Activated CD4-positive, alpha-beta T cell treated with anti-CD3 and anti-CD28 coated beads, Interleukin-2, amount 10 ng/mL, durations not matched to agents 7 days and 5 days (primary cell): ENCODE data around the gene PRKAG2. TPM values are rescaled to one million over a fixed set of nuclear protein-coding genes. Genes with fewer than 3 reads are reported as not detected.
"Not testable (repeated sequence)": the region's sequence is repeated elsewhere in the genome, so short reads cannot be mapped to it uniquely, and the experiment has no call there.

Source experiments
- CTCF ChIA-PET: fragments of 350-600 bp; sonication (Branson Sonifier 250); formaldehyde crosslinking; loops from one replicate; lab custom pipeline; 2021; ENCODE audit warnings: antibody characterized with exemption; lab: Charles Lee
- POLR2A ChIA-PET: fragments of 350-600 bp; sonication (Branson Sonifier 250); formaldehyde crosslinking; loops from one replicate; lab custom pipeline; 2021; ENCODE audit warnings: antibody characterized with exemption; lab: Charles Lee
- DNase-seq: peaks from one replicate; pipeline ENCODE4 v3.0.0-alpha.2; 2020
- H3K27ac Mint-ChIP-seq: one replicate; pipeline ENCODE4 v1.8.0; 2021; ENCODE audit warnings: mild to moderate bottlenecking, moderate library complexity, mixed read lengths
- H3K27me3 Mint-ChIP-seq: one replicate; pipeline ENCODE4 v1.8.0; 2021; ENCODE audit warnings: mixed read lengths
- H3K36me3 Mint-ChIP-seq: one replicate; pipeline ENCODE4 v1.8.0; 2021; ENCODE audit warnings: low read depth, mixed read lengths
- H3K4me1 Mint-ChIP-seq: one replicate; pipeline ENCODE4 v1.8.0; 2021; ENCODE audit warnings: mixed read lengths
- H3K4me3 Mint-ChIP-seq: one replicate; pipeline ENCODE4 v1.8.0; 2021; ENCODE audit warnings: mild to moderate bottlenecking, moderate library complexity, mixed read lengths
- H3K9me3 Mint-ChIP-seq: one replicate; pipeline ENCODE4 v1.8.0; 2021; ENCODE audit warnings: mixed read lengths
- total RNA-seq, 2 experiments: library from RNA; stranded (reverse); gene quantifications; one replicate each; pipeline ENCODE4 v1.2.3, GENCODE V29; 2021

PRKAG2 gene
- total RNA-seq, 2 experiments from 2014 or later: 27.5 to 32.3 TPM

DNA sequence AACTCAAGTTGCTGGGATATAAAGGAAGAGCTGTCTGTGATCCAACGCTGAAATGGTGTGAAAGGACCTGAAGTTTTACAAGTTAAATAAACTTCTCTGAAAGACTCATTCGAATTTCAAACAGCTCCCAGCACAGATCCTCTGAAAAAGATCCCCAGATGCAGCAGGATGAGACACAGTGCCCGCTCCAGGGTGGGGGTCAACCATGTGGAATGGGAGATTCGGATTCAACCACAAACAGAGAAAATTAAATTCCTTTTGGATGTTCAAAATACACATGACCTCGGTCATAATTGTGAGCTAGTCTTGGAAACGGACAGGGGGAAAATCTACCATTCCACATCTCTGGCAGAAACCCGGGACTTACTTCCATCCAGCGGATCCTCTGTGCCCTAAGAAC, 119.6 kb downstream of the PRKAG2 start:
- no peak for DNase-seq
- Mint-ChIP-seq H3K9me3 (no peaks in the 10 kb centered on the region), H3K4me3 (no peak overlapping the region), H3K27me3 (no peaks in the 10 kb centered on the region), H3K4me1 (peaks cover 24% of the 10 kb centered on the region), H3K27ac (peak overlapping the region; percentile 9), H3K36me3 (no peaks in the 10 kb centered on the region)
- ChIA-PET CTCF (interaction anchor here (0.6 to 1.6 kb wide), 6 partner anchors 25 to 669 kb away, joined by 3 to 6 read pairs (median 4); no protein-coding TSS in a partner anchor), POLR2A (no interaction called here)

DNA sequence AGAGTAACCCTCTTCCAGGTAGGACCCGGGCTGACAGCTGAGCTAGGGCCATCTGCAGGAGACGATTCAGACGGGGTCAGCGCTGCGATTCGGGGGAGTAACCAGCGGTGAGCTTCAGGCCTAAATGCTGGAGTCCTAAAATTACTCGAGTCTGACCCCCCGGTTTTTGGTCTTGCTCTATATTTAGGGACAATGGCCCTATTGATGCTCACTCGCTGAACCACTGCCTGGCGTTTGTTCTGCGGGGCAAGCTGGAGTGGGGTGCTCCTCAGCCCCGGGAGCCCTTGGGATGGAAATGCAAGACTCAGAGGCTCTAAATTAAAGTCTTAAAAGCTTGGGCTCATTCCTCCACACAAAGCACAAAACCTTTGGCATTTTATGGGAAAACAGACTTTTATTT, 120.0 kb downstream of the PRKAG2 start:
- H3K36me3 Mint-ChIP-seq: no peaks in the 10 kb centered on the region
- H3K27ac Mint-ChIP-seq: peak overlapping the region; percentile 21
- H3K4me1 Mint-ChIP-seq: peaks cover 24% of the 10 kb centered on the region
- no peaks in the 10 kb centered on the region for H3K27me3 Mint-ChIP-seq
- no peak for DNase-seq
- ChIA-PET CTCF (interaction anchor here (0.6 to 1.6 kb wide), 7 partner anchors 26 to 670 kb away, joined by 3 to 6 read pairs (median 4); no protein-coding TSS in a partner anchor), POLR2A (no interaction called here)
- H3K9me3 Mint-ChIP-seq: no peaks in the 10 kb centered on the region
- H3K4me3 Mint-ChIP-seq: no peak overlapping the region

DNA sequence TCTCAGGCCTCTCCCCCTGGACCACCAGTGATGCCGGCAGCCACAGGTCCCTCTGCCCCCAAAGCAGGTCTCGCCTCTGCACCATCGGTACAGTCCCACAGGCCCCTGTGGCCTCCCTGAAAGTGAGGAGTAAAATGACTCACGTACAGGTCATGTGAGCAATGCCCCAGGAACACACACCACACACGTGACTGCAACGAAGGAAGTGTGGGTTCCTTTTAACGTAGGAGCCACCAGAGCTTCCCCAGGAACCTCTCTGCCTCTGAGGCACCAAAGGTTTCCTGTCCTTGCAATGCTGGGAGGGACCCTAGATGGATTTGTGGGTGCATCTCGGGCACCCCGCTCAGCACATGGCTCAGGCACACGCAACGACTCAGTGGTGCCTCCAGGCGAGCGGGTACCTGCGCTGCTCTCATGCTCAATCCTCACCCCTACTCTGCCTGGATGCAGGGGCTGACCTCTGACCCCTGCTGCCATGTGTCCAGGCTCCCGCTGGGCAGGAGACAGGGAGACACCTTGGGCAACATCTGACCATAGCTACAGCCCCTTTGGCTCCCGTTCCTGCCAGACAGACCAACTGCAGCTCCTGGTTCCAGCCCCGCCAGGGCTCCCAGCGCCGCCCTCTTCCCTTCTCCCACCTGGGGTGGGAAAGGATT, 120.7 kb downstream of the PRKAG2 start:
- H3K9me3 Mint-ChIP-seq: no peaks in the 10 kb centered on the region
- ChIA-PET POLR2A (no interaction called here), CTCF (interaction anchor here (0.6 to 1.6 kb wide), 7 partner anchors 10 to 251 kb away, joined by 3 to 6 read pairs (median 4); partner anchors contain the start of gene RHEB)
- H3K36me3 Mint-ChIP-seq: no peaks in the 10 kb centered on the region
- no peaks in the 10 kb centered on the region for H3K27me3 Mint-ChIP-seq
- peak; percentile 72 for DNase-seq
- peak overlapping the region; percentile 92 for H3K27ac Mint-ChIP-seq
- H3K4me3 Mint-ChIP-seq: peak overlapping the region; percentile 47
- H3K4me1 Mint-ChIP-seq: peaks cover 24% of the 10 kb centered on the region

DNA sequence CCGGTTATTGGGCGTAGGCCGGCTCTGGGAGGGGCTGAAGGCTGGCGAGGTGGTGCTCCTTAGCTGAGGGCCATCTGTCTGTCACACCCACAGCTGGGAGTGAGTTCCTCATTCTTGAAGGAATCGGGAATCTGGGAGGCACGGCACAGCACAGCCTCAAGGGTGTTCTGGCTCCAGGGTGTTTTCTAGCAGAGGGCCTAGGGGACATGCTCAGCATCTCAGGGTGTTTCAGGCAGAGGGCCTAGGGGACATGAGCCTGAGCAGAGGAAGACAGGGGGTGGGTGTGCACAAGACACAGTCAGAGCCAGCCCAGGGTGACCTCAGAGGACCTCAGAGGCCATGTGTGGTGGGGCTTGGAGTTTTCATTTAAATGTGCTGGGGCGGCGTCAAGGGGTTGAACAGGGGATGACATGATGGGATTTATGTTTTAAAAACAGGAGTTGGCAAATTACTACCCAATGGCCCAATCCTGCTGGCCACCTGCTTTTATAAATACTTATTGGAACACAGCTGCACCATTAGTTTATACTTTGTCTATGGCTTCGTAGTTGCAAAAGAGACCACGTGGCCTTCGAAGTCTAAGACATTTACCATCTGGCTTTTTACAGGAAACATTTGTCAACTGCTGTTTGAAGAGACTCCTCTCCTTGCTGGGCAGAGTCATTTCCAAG, 121.6 kb downstream of the PRKAG2 start:
- Mint-ChIP-seq H3K27ac (peak overlapping the region; percentile 92), H3K36me3 (no peaks in the 10 kb centered on the region), H3K9me3 (no peaks in the 10 kb centered on the region), H3K27me3 (no peaks in the 10 kb centered on the region), H3K4me3 (no peak overlapping the region), H3K4me1 (peaks cover 24% of the 10 kb centered on the region)
- no peak for DNase-seq
- ChIA-PET POLR2A (no interaction called here), CTCF (interaction anchor here (1.0 kb wide), 1 partner anchor 10 kb away, joined by 4 read pairs; no protein-coding TSS in a partner anchor)

DNA sequence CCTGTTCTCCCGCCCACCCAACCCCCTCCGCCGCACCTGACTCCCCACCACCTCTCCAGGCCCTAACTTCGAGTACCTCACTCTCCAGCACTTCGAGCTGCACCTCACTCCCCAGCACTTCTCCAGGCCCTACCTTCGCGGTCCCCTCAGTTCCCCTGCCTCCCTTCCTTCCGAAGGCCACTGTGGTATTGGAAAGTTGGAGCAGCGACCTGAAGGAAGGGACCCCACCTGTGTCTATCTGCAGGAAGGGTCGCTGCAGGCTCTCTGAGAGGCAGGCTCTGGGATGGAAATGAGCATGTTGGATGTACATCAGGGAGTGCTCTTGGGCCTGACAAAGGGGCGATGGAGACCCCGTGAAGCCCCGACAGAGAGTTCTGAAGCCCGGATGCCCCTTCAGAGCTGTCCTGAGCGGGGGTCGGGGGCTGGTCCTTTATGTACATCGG, 122.2 kb downstream of the PRKAG2 start:
- Mint-ChIP-seq H3K27ac (no peak overlapping the region), H3K27me3 (no peaks in the 10 kb centered on the region), H3K4me1 (peaks cover 24% of the 10 kb centered on the region), H3K4me3 (no peak overlapping the region), H3K9me3 (no peaks in the 10 kb centered on the region), H3K36me3 (no peaks in the 10 kb centered on the region)
- no peak for DNase-seq
- CTCF ChIA-PET: interaction anchor here (1.0 kb wide), 1 partner anchor 10 kb away, joined by 4 read pairs; no protein-coding TSS in a partner anchor
- POLR2A ChIA-PET: no interaction called here

DNA sequence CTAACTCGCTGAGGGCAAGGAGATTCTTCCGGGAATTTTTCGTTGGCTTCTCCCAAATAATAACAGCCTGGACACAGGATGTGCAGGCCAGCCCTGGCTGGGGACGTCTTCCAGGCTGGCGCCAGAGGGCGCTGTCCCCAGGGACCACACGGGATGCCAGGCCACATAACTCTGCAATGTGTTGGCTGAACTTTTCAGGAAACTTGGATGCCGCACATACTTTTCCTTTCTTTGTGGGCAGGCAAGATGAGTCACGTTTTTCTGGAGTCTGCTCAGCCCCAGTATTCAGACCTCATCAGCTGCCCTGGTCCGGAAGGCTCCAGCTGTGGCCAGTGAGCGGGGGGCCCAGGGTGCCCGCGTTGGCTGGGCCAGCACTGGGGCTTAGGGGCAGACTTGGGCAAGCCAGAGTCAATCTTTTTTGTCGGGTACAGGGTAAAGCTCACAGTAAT, 122.7 kb downstream of the PRKAG2 start:
- ChIA-PET POLR2A (no interaction called here), CTCF (no interaction called here)
- no peaks in the 10 kb centered on the region for H3K36me3 Mint-ChIP-seq
- no peak overlapping the region for H3K27ac Mint-ChIP-seq
- no peaks in the 10 kb centered on the region for H3K9me3 Mint-ChIP-seq
- H3K4me1 Mint-ChIP-seq: peaks cover 21% of the 10 kb centered on the region
- no peak for DNase-seq
- H3K4me3 Mint-ChIP-seq: no peak overlapping the region
- H3K27me3 Mint-ChIP-seq: no peaks in the 10 kb centered on the region

DNA sequence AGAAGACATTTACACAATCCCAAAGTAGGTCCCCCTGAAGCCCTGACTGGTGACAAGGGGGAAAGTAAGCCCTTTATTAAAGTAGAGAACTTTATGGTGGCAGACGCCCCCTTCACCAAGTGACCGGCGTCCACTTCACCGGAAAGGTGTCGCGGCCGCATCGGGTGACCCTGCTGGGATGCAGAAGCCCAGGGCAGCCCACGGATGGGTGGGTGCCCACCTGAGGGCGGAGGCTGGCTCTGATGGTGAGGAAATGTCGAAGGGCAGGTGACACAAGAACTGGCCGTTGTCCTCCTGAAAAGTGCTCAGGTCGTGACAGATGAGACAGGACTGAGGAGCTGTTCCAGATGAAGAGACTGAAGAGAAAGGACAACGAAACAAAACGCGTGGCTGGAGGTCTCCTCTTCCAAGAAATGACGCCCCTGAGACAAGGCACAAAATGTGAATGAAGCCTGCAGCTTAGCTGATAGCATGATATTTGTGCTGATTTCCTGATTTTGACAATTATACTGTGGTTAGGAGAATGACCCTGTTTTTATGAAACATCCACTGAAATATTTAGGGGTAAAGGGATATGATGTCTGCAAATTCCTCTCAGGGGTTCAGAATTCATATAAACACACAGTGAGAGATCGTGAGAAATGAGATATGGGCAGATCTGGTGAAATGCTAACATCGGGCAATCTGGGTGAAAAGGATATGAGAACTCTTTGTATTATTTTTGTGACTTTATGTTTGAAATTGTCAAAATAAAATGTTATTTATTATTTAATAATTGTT, 123.9 kb downstream of the PRKAG2 start:
- ChIA-PET POLR2A (no interaction called here), CTCF (no interaction called here)
- no peak for DNase-seq
- no peaks in the 10 kb centered on the region for H3K9me3 Mint-ChIP-seq
- H3K36me3 Mint-ChIP-seq: no peaks in the 10 kb centered on the region
- no peak overlapping the region for H3K4me3 Mint-ChIP-seq
- H3K4me1 Mint-ChIP-seq: peaks cover 21% of the 10 kb centered on the region
- H3K27ac Mint-ChIP-seq: no peak overlapping the region
- H3K27me3 Mint-ChIP-seq: no peaks in the 10 kb centered on the region

DNA sequence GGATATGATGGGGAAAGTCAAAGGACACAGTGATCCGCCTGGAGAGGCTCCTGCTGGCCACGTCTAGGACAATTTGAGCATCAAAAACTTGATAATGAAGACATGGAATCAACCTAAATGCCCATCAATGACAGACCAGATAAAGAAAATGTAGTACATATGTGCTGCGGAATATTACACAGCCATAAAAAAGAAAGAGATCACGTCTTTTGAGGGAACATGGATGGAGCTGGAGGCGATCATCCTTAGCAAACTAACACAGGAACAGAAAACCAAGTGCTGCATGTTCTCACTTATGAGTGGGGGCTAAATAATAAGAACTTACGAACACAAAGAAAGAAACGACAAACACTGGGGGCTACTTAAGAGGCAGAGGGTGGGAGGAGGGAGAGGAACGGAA, 124.9 kb downstream of the PRKAG2 start:
- DNase-seq: no peak
- Mint-ChIP-seq H3K9me3 (no peaks in the 10 kb centered on the region), H3K27me3 (no peaks in the 10 kb centered on the region), H3K27ac (no peak overlapping the region), H3K4me1 (peaks cover 24% of the 10 kb centered on the region), H3K4me3 (no peak overlapping the region), H3K36me3 (no peaks in the 10 kb centered on the region)
- ChIA-PET CTCF (no interaction called here), POLR2A (no interaction called here)

DNA sequence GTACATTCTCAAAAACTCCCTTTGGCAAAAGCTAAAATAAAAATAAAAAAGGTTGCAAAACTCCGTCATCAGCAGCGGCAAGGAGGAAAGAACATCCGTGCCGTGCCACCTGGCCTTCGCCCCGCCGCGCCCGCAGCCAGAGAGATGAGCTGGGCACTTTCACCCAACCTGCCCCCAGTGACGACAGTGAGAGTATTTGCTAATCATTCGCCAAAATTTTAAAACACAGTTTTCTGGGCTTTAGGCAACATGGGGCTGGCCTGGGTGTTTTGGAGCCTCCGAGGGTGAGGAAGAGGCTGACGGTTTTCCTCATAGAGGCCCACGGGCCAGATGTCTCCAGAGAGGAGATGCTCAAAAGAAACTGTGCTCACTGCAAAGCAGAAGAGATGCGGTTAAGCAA, 128.2 kb downstream of the PRKAG2 start:
- H3K4me1 Mint-ChIP-seq: peaks cover 8% of the 10 kb centered on the region
- POLR2A ChIA-PET: no interaction called here

DNA sequence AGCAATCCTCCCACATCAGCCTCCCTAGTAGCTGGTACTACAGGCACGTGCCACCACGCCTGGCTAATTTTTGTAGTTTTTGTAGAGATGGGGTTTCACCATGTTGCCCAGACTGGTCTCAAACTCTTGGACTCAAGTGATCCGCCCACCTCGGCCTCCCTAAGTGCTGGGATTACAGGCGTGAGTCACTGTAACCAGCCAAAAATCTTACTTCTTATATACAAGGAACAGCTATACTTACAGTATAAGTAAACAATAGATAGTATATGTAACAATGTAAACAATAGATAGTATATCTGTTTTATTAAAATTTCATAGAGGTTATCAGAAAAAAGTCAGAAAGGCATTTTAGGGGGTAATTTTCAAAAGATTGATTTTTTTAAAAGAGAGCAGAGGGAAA, 128.9 kb downstream of the PRKAG2 start:
- H3K27ac Mint-ChIP-seq, POLR2A ChIA-PET, H3K4me3 Mint-ChIP-seq, H3K27me3 Mint-ChIP-seq, DNase-seq, CTCF ChIA-PET, H3K36me3 Mint-ChIP-seq, H3K9me3 Mint-ChIP-seq: not testable (repeated sequence)
- H3K4me1 Mint-ChIP-seq: peaks cover 13% of the 10 kb centered on the region

More for the DNA sequence above, 128.2 kb downstream of the PRKAG2 start:
- no peaks in the 10 kb centered on the region for H3K9me3 Mint-ChIP-seq
- H3K4me3 Mint-ChIP-seq: no peak overlapping the region
- CTCF ChIA-PET: no interaction called here
- DNase-seq: no peak
- no peaks in the 10 kb centered on the region for H3K27me3 Mint-ChIP-seq
- no peaks in the 10 kb centered on the region for H3K36me3 Mint-ChIP-seq
- H3K27ac Mint-ChIP-seq: no peak overlapping the region

DNA sequence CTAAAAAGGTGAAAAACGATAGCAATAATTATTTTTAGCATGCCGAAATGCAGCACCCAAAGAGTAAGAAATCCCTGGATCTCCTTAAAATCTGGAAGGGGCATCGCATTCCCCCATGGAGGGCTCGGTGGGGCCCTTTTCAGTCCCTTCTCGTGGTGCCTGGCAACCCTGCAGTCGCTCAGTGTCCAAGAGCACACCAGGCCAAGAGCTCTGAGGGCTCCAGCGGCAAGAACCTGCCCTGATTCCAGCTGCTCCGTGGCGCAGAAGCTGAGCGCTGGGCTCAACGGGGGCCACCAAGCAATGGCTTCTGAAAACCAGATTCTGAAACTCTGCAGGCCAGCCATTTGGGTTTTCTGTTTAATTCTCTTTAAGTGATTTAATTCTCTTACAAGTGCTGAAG, 131.2 kb downstream of the PRKAG2 start:
- CTCF ChIA-PET: interaction anchor here (1.5 to 2.7 kb wide), 4 partner anchors 11 to 113 kb away, joined by 4 to 20 read pairs (median 6); no protein-coding TSS in a partner anchor
- Mint-ChIP-seq H3K9me3 (no peaks in the 10 kb centered on the region), H3K27me3 (no peaks in the 10 kb centered on the region), H3K4me3 (no peak overlapping the region), H3K27ac (no peak overlapping the region), H3K36me3 (no peaks in the 10 kb centered on the region), H3K4me1 (peaks cover 15% of the 10 kb centered on the region)
- DNase-seq: no peak
- POLR2A ChIA-PET: no interaction called here

DNA sequence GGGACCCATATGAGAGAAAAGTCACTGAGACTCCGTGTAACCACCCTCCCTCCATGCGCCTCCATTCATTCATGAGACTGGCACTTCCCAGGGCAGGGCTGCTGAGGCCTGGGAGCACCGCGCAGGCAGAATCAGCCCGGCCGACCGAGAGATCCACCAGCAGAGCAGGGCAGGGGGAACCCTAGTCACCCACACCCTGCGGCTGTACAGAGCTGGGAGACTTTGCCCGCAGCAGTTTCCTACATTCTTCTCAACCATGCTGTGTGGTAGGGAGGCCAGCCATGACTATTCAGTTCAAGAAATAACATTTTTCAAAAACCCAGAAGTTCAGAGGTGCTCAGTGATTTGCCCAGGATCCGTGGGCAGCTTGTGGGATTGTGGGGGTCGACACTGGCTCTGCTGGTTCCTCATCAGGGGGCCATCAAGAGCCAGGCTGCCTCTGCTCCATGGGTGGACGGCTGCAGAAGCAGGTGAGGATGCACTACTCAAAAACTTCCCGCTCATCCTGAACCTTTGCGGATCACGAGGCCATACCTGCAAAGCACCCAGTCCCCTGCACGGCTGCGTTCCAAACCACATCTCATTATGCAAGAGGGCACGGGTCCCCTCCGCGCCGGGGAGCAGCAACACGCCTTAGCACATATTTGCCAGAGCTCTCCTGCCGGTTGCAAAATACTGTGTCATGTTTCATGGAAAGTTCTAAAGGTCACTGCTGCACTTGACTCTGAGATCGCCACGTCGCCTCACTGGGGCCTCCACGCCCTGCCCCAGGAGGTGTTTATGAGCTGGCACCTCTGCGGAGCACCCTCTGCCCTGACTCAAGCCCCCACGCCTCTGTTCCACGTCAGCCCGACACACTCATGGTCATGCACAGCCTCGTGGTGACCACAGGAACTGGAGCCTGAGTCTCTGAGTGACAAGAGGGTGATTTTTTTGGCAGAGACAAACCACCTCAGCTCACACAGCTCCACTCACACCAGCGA, 132.0 kb downstream of the PRKAG2 start:
- CTCF ChIA-PET: interaction anchor here (1.1 to 2.7 kb wide), 5 partner anchors 10 to 113 kb away, joined by 4 to 20 read pairs (median 4); no protein-coding TSS in a partner anchor

More for the DNA sequence above, 132.0 kb downstream of the PRKAG2 start:
- H3K4me1 Mint-ChIP-seq: peaks cover 15% of the 10 kb centered on the region
- POLR2A ChIA-PET: no interaction called here
- no peak overlapping the region for H3K27ac Mint-ChIP-seq
- no peak overlapping the region for H3K4me3 Mint-ChIP-seq
- no peak for DNase-seq
- no peaks in the 10 kb centered on the region for H3K27me3 Mint-ChIP-seq
- H3K9me3 Mint-ChIP-seq: no peaks in the 10 kb centered on the region
- no peaks in the 10 kb centered on the region for H3K36me3 Mint-ChIP-seq
